Measurements from ENCODE around the gene RAB6A. TPM values are rescaled to one million over a fixed set of nuclear protein-coding genes. Genes with fewer than 3 reads are reported as not detected.

RAB6A gene
- total RNA-seq, 1 experiment from 2014 or later: 121 TPM

DNA sequence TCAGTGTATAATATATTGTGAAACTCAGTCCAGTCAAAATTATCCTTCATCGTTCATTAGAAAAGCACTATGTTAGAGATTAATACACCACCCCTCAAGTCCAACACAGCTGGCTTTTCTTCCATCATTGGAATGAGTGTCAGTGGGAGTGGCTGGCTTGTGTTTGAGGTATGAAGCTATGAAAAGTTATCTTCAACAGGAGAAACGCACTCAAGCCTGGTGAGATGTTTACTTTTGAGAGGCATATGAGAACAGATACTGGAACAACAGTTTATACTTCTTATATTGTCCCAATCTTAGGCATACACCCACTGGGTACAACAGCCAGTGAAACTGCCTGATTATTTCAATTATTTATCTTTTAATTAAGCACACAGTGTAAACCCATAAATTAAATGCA is 80.2 kb downstream of the RAB6A start:
- no peak overlapping the region for H3K9ac ChIP-seq (ENCODE audit: low read length)
- POLR2A ChIA-PET: no interaction called here

More for the DNA sequence above, 80.2 kb downstream of the RAB6A start:
- Histone ChIP-seq H3K36me3 (ENCODE audit: control insufficient read depth in 1 of 2, insufficient read depth in 2 of 2, low read length in 2 of 2) (peaks cover 9 to 10% of the 10 kb centered on the region in 2 experiments; a peak in 3 of 4 replicates), H2AFZ (ENCODE audit: low read depth, low read length, poor library complexity, severe bottlenecking) (no peak overlapping the region), H3K4me3 (replicated peaks in 1 of 2; ENCODE audit: low read depth in 1 of 2, low read length in 2 of 2) (no peak overlapping the region), H3K9me2 (ENCODE audit: insufficient read depth) (no peaks in the 10 kb centered on the region), H3K4me2 (ENCODE audit: low read length) (no peak overlapping the region), H3K27me3 (ENCODE audit: insufficient read depth, low read length) (no peaks in the 10 kb centered on the region), H3K27ac (ENCODE audit: low read depth, low read length) (no peak overlapping the region), H3K79me2 (ENCODE audit: insufficient read depth, low read length) (no peaks in the 10 kb centered on the region), H3K9me3 (ENCODE audit: control insufficient read depth in 1 of 2, insufficient read depth in 1 of 2, low read depth in 1 of 2, low read length in 2 of 2) (no peaks in the 10 kb centered on the region), H3K4me1 (ENCODE audit: control insufficient read depth in 1 of 2, insufficient read depth in 2 of 2, low read length in 2 of 2) (no peaks in the 10 kb centered on the region), H4K20me1 (ENCODE audit: insufficient read depth) (0 out of 2 replicates have a peak, but pooled peaks cover 4% of the 10 kb centered on the region)
- no peak for ATAC-seq
- ChIA-PET CTCF (interaction anchor here (0.6 kb wide), 1 partner anchor 240 kb away, joined by 3 read pairs; no protein-coding TSS in a partner anchor), RAD21 (ENCODE audit: low non-redundant PET in 1 of 2, low total read pairs in 2 of 2, uncharacterized antibody in 2 of 2, unreplicated experiment in 2 of 2) (no interaction called here)
- no peak for DNase-seq (ENCODE audit: low read depth, low spot score)
- TF ChIP-seq FOSL1 (IDR thresholded peaks at IDR 0.05; ENCODE audit: low read depth) (no peak), POLR2A (IDR thresholded peaks at IDR 0.05; ENCODE audit: borderline replicate concordance, extremely low read depth, insufficient read depth, insufficient read length) (no peak), POLR2AphosphoS5 (IDR thresholded peaks at IDR 0.05; ENCODE audit: low read depth, low read length) (no peak), SIN3A (IDR thresholded peaks at IDR 0.05; ENCODE audit: low read depth) (no peak), CEBPB (IDR thresholded peaks at IDR 0.05; ENCODE audit: low read depth) (no peak), JUND (IDR thresholded peaks at IDR 0.05) (no peak), YY1 (IDR thresholded peaks at IDR 0.05; ENCODE audit: extremely low read depth, insufficient replicate concordance, low read depth, low read length) (no peak), EZH2phosphoT487 (IDR thresholded peaks at IDR 0.05; ENCODE audit: borderline replicate concordance) (no peak)
- TF ChIP-seq, protein P1, sequence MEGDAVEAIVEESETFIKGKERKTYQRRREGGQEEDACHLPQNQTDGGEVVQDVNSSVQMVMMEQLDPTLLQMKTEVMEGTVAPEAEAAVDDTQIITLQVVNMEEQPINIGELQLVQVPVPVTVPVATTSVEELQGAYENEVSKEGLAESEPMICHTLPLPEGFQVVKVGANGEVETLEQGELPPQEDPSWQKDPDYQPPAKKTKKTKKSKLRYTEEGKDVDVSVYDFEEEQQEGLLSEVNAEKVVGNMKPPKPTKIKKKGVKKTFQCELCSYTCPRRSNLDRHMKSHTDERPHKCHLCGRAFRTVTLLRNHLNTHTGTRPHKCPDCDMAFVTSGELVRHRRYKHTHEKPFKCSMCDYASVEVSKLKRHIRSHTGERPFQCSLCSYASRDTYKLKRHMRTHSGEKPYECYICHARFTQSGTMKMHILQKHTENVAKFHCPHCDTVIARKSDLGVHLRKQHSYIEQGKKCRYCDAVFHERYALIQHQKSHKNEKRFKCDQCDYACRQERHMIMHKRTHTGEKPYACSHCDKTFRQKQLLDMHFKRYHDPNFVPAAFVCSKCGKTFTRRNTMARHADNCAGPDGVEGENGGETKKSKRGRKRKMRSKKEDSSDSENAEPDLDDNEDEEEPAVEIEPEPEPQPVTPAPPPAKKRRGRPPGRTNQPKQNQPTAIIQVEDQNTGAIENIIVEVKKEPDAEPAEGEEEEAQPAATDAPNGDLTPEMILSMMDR (IDR thresholded peaks at IDR 0.05 in 2 of 3, conservative IDR thresholded peaks at IDR 0.05 in 1 of 3; ENCODE audit: borderline replicate concordance in 1 of 3, insufficient read depth in 1 of 3, low read depth in 2 of 3, low read length in 2 of 3): no peak
- TF ChIP-seq, protein P2, sequence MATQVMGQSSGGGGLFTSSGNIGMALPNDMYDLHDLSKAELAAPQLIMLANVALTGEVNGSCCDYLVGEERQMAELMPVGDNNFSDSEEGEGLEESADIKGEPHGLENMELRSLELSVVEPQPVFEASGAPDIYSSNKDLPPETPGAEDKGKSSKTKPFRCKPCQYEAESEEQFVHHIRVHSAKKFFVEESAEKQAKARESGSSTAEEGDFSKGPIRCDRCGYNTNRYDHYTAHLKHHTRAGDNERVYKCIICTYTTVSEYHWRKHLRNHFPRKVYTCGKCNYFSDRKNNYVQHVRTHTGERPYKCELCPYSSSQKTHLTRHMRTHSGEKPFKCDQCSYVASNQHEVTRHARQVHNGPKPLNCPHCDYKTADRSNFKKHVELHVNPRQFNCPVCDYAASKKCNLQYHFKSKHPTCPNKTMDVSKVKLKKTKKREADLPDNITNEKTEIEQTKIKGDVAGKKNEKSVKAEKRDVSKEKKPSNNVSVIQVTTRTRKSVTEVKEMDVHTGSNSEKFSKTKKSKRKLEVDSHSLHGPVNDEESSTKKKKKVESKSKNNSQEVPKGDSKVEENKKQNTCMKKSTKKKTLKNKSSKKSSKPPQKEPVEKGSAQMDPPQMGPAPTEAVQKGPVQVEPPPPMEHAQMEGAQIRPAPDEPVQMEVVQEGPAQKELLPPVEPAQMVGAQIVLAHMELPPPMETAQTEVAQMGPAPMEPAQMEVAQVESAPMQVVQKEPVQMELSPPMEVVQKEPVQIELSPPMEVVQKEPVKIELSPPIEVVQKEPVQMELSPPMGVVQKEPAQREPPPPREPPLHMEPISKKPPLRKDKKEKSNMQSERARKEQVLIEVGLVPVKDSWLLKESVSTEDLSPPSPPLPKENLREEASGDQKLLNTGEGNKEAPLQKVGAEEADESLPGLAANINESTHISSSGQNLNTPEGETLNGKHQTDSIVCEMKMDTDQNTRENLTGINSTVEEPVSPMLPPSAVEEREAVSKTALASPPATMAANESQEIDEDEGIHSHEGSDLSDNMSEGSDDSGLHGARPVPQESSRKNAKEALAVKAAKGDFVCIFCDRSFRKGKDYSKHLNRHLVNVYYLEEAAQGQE (IDR thresholded peaks at IDR 0.05; ENCODE audit: low read depth): no peak
- intact Hi-C loops (cut with micrococcal nuclease): no loop called here
- no TSS peak for BruUV-seq (replicated peaks)
